ENCODE measurements around the gene DLEU7.

The DLEU7 gene

DNA sequence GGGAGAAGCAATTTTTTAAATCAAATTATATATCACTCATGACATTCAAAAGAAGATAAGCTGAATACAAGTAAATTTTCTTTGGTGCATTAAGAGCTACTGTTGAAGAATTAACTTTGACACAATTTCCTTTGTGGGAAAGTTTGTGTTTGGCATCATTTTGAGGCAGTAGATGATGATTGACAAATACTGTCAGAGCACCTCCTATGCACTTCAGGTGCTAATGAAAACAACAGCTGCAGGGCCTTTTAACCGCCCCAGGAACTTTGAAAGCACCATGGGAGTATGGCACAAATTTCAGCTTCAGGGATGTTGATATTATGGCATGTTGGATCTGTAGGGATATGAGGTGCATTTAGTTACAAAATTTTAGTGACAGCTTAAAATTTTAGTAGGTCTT lies 21.0 kb upstream of the DLEU7 start:
- no peaks in the 10 kb centered on the region for H3K36me3 ChIP-seq (ENCODE audit: low read depth)
- no peak overlapping the region for H3K27ac ChIP-seq (ENCODE audit: poor library complexity, severe bottlenecking)
- H3K4me3 ChIP-seq (ENCODE audit: severe bottlenecking), result no peak overlapping the region
- ATAC-seq (ENCODE audit: low read depth) (no peak), DNase-seq (ENCODE audit: low spot score) (no peak)
- no peaks in the 10 kb centered on the region for H3K27me3 ChIP-seq (ENCODE audit: insufficient read depth, poor library complexity, severe bottlenecking)
- H3K4me1 ChIP-seq (ENCODE audit: insufficient read depth, poor library complexity, severe bottlenecking), result no peaks in the 10 kb centered on the region
- TF ChIP-seq, protein P1, sequence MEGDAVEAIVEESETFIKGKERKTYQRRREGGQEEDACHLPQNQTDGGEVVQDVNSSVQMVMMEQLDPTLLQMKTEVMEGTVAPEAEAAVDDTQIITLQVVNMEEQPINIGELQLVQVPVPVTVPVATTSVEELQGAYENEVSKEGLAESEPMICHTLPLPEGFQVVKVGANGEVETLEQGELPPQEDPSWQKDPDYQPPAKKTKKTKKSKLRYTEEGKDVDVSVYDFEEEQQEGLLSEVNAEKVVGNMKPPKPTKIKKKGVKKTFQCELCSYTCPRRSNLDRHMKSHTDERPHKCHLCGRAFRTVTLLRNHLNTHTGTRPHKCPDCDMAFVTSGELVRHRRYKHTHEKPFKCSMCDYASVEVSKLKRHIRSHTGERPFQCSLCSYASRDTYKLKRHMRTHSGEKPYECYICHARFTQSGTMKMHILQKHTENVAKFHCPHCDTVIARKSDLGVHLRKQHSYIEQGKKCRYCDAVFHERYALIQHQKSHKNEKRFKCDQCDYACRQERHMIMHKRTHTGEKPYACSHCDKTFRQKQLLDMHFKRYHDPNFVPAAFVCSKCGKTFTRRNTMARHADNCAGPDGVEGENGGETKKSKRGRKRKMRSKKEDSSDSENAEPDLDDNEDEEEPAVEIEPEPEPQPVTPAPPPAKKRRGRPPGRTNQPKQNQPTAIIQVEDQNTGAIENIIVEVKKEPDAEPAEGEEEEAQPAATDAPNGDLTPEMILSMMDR (IDR thresholded peaks at IDR 0.05; ENCODE audit: poor library complexity, severe bottlenecking), result no peak
- H3K9me3 ChIP-seq (ENCODE audit: severe bottlenecking), result no peaks in the 10 kb centered on the region

GRCh38 chr13:50855681-50856080 lies 12.2 kb upstream of the DLEU7 start:
- DNase-seq (ENCODE audit: low spot score) (no peak), ATAC-seq (ENCODE audit: low read depth) (no peak)
- H3K36me3 ChIP-seq (ENCODE audit: low read depth), result no peaks in the 10 kb centered on the region
- H3K27me3 ChIP-seq (ENCODE audit: insufficient read depth, poor library complexity, severe bottlenecking), result no peaks in the 10 kb centered on the region
- no peak overlapping the region for H3K4me3 ChIP-seq (ENCODE audit: severe bottlenecking)
- H3K27ac ChIP-seq (ENCODE audit: poor library complexity, severe bottlenecking), result no peak overlapping the region
- H3K4me1 ChIP-seq (ENCODE audit: insufficient read depth, poor library complexity, severe bottlenecking), result no peaks in the 10 kb centered on the region
- TF ChIP-seq, protein P1 (IDR thresholded peaks at IDR 0.05; ENCODE audit: poor library complexity, severe bottlenecking), result no peak
- no peaks in the 10 kb centered on the region for H3K9me3 ChIP-seq (ENCODE audit: severe bottlenecking)

- H3K36me3 ChIP-seq (ENCODE audit: low read depth), result no peaks in the 10 kb centered on the region
Observed at GRCh38 chr13:50850445-50850844, 7.0 kb upstream of the DLEU7 start.

GRCh38 chr13:50847501-50847900 lies 4.0 kb upstream of the DLEU7 start:
- TF ChIP-seq, protein P1 (IDR thresholded peaks at IDR 0.05; ENCODE audit: poor library complexity, severe bottlenecking), result no peak
- no peaks in the 10 kb centered on the region for H3K4me1 ChIP-seq (ENCODE audit: insufficient read depth, poor library complexity, severe bottlenecking)
- no peak overlapping the region for H3K27ac ChIP-seq (ENCODE audit: poor library complexity, severe bottlenecking)
- H3K36me3 ChIP-seq (ENCODE audit: low read depth), result no peaks in the 10 kb centered on the region
- DNase-seq (ENCODE audit: low spot score) (no peak), ATAC-seq (ENCODE audit: low read depth) (no peak)
- H3K9me3 ChIP-seq (ENCODE audit: severe bottlenecking), result no peaks in the 10 kb centered on the region
- no peaks in the 10 kb centered on the region for H3K27me3 ChIP-seq (ENCODE audit: insufficient read depth, poor library complexity, severe bottlenecking)
- H3K4me3 ChIP-seq (ENCODE audit: severe bottlenecking), result no peak overlapping the region

More at GRCh38 chr13:50850445-50850844, 7.0 kb upstream of the DLEU7 start:
- H3K9me3 ChIP-seq (ENCODE audit: severe bottlenecking), result no peaks in the 10 kb centered on the region
- ATAC-seq (ENCODE audit: low read depth), result no peak
- H3K27ac ChIP-seq (ENCODE audit: poor library complexity, severe bottlenecking), result no peak overlapping the region
- DNase-seq (ENCODE audit: low spot score), result no peak
- no peaks in the 10 kb centered on the region for H3K4me1 ChIP-seq (ENCODE audit: insufficient read depth, poor library complexity, severe bottlenecking)
- no peak overlapping the region for H3K4me3 ChIP-seq (ENCODE audit: severe bottlenecking)
- H3K27me3 ChIP-seq (ENCODE audit: insufficient read depth, poor library complexity, severe bottlenecking), result no peaks in the 10 kb centered on the region
- TF ChIP-seq, protein P1 (IDR thresholded peaks at IDR 0.05; ENCODE audit: poor library complexity, severe bottlenecking), result no peak

DNA sequence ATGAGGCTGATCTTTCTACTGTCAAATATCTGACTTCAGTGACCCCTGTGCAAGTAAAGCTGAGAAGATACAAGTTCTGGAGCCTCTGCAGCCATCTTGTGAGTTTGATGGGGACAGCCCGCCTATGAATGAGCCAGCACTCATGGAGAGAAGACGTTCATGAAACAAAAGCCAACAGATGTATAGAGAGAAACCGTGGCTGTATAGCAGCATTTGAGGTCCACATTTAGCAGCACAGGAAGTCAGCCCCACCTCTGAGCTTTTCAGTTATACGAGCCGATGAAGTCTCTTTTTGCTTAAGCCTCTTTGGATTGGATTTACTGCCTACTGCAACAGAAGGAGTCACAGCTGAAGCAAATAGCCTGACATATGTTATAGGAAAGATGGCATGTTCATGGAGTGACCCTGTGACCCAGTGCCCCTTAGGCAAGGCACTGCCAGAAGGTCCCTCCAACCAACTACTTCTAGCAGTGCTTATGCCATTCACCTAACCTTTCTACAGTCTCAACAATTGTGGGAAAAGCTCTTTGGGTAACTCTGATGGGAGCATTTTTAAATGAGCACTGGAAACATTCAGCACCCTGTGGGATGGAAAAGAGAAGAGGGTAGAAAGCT lies 3.5 kb upstream of the DLEU7 start:
- Histone ChIP-seq H3K9me3 (ENCODE audit: severe bottlenecking) (no peaks in the 10 kb centered on the region), H3K27me3 (ENCODE audit: insufficient read depth, poor library complexity, severe bottlenecking) (no peaks in the 10 kb centered on the region), H3K4me1 (ENCODE audit: insufficient read depth, poor library complexity, severe bottlenecking) (no peaks in the 10 kb centered on the region), H3K36me3 (ENCODE audit: low read depth) (no peaks in the 10 kb centered on the region), H3K4me3 (ENCODE audit: severe bottlenecking) (no peak overlapping the region), H3K27ac (ENCODE audit: poor library complexity, severe bottlenecking) (no peak overlapping the region)
- no peak for DNase-seq (ENCODE audit: low spot score)
- TF ChIP-seq, protein P1 (IDR thresholded peaks at IDR 0.05; ENCODE audit: poor library complexity, severe bottlenecking), result no peak
- ATAC-seq (ENCODE audit: low read depth), result no peak
